Choroid plexus epithelial cell (primary cell): ENCODE data around the gene CHST12.

Source experiments
- DNase-seq: peaks from one replicate; pipeline ENCODE4 v3.0.0-alpha.2; 2010; ENCODE audit warnings: low read depth
- H3K4me3 ChIP-seq: 2 replicates; pipeline ENCODE4 v1.5.1; 2011; ENCODE audit warnings: low read depth, mild to moderate bottlenecking, control low read depth, low read length, moderate library complexity
- CTCF ChIP-seq: conservative IDR thresholded peaks from 2 replicates; pipeline ENCODE4 v1.5.1; 2011; ENCODE audit warnings: low read depth, mild to moderate bottlenecking, control low read depth, inconsistent platforms, low read length, moderate library complexity

The CHST12 gene

GRCh38 chr7:2431260-2431867, 28.0 kb downstream of the CHST12 start:
- DNase-seq = no peak
- TF ChIP-seq CTCF = peak; percentile 65
- H3K4me3 ChIP-seq = no peak overlapping the region

DNA sequence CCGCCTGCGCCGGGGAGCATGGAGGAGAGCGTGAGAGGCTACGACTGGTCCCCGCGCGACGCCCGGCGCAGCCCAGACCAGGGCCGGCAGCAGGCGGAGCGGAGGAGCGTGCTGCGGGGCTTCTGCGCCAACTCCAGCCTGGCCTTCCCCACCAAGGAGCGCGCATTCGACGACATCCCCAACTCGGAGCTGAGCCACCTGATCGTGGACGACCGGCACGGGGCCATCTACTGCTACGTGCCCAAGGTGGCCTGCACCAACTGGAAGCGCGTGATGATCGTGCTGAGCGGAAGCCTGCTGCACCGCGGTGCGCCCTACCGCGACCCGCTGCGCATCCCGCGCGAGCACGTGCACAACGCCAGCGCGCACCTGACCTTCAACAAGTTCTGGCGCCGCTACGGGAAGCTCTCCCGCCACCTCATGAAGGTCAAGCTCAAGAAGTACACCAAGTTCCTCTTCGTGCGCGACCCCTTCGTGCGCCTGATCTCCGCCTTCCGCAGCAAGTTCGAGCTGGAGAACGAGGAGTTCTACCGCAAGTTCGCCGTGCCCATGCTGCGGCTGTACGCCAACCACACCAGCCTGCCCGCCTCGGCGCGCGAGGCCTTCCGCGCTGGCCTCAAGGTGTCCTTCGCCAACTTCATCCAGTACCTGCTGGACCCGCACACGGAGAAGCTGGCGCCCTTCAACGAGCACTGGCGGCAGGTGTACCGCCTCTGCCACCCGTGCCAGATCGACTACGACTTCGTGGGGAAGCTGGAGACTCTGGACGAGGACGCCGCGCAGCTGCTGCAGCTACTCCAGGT, 29.7 kb downstream of the CHST12 start:
- no peak for TF ChIP-seq CTCF
- H3K4me3 ChIP-seq = no peak overlapping the region

DNA sequence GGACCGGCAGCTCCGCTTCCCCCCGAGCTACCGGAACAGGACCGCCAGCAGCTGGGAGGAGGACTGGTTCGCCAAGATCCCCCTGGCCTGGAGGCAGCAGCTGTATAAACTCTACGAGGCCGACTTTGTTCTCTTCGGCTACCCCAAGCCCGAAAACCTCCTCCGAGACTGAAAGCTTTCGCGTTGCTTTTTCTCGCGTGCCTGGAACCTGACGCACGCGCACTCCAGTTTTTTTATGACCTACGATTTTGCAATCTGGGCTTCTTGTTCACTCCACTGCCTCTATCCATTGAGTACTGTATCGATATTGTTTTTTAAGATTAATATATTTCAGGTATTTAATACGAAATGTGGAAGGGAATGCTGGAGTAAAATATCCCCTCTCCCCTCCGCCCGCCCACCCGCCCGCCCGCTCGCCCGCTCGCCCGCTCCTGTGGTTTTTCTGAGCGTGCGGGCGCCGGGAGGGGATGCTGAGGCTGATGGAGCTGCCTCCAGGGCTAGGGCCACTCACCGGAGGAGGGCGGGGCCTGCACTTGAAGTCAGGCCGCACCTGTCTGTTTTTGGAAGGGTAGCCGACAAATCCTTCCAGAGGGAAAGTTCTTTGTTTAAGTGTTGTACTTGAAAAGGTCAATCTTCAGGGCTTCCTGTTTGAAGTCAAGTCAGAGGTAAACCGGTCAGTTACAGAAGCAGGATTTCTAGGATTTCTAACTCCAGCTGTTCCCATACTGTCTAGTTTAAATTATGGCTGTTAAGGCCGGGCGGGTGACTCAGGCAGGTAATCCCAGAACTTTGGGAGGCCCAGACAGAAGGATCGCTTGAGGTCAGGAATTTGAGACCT, 30.5 kb downstream of the CHST12 start:
- no peak overlapping the region for H3K4me3 ChIP-seq
- no peak for DNase-seq
- no peak for TF ChIP-seq CTCF

More for the DNA sequence above, 29.7 kb downstream of the CHST12 start:
- DNase-seq = no peak

- no peak overlapping the region for H3K4me3 ChIP-seq
- DNase-seq = no peak
- no peak for TF ChIP-seq CTCF
Observed at GRCh38 chr7:2435146-2435545, 31.7 kb downstream of the CHST12 start.

- H3K4me3 ChIP-seq = no peak overlapping the region
- DNase-seq = no peak
- TF ChIP-seq CTCF = no peak
Observed at GRCh38 chr7:2436341-2437104, 33.1 kb downstream of the CHST12 start.

GRCh38 chr7:2437136-2437535, 33.7 kb downstream of the CHST12 start:
- no peak overlapping the region for H3K4me3 ChIP-seq
- TF ChIP-seq CTCF = no peak
- DNase-seq = no peak
